Esophagus (tissue), 2 donors: ENCODE data around the gene GNB1L. TPM values are rescaled to one million over a fixed set of nuclear protein-coding genes. Genes with fewer than 3 reads are reported as not detected.

Experiments
- H3K27ac ChIP-seq, 2 donors: one replicate each; pipeline ENCODE4 v1.5.1; 2013; ENCODE audit warnings: low read depth in 2 of 2, mild to moderate bottlenecking in 2 of 2, inconsistent platforms in 1 of 2, low read length in 1 of 2, moderate library complexity in 1 of 2
- H3K27me3 ChIP-seq, 2 donors: one replicate each; pipeline ENCODE4 v1.6.1; 2013; ENCODE audit warnings: low read length in 2 of 2, control low read depth in 1 of 2, mild to moderate bottlenecking in 1 of 2; ENCODE audit not compliant: insufficient read depth in 2 of 2, control insufficient read depth in 1 of 2
- H3K36me3 ChIP-seq, 2 donors: one replicate each; pipeline ENCODE4 v1.6.1; 2013; ENCODE audit warnings: low read length in 1 of 2; ENCODE audit not compliant: control insufficient read depth in 2 of 2, insufficient read depth in 2 of 2
- H3K4me1 ChIP-seq, 2 donors: one replicate each; pipeline ENCODE4 v1.6.1; 2013; ENCODE audit warnings: low read length in 1 of 2; ENCODE audit not compliant: control insufficient read depth in 2 of 2, insufficient read depth in 2 of 2
- H3K4me3 ChIP-seq, 2 donors: one replicate each; pipeline ENCODE4 v1.5.1; 2013; ENCODE audit warnings: low read length in 2 of 2, mild to moderate bottlenecking in 2 of 2, low read depth in 1 of 2, moderate library complexity in 1 of 2
- H3K9me3 ChIP-seq, 2 donors: one replicate each; pipeline ENCODE4 v1.6.1; 2013; ENCODE audit warnings: mild to moderate bottlenecking in 2 of 2, low read depth in 1 of 2, low read length in 1 of 2, moderate library complexity in 1 of 2; ENCODE audit not compliant: control insufficient read depth in 2 of 2, insufficient read depth in 1 of 2
- WGBS, 2 donors: extraction: QIAGEN DNeasy Blood & Tissue Kit; methylation state at CpG; one replicate each; pipeline ENCODE4 v1.1.7; 2013; 5-methylcytosine and 5-hydroxymethylcytosine counted together
- polyA plus RNA-seq, 2 donors: library from polyadenylated mRNA; stranded (reverse); fragments of 200-250 nt; gene quantifications; one replicate each; pipeline ENCODE4 v1.2.3, GENCODE V29; 2013
- donor health status: healthy with polysubstance abuse.
- donor health status: Bipolar disorder and iron deficiency.

The GNB1L gene
- polyA plus RNA-seq, 2 donors: 4.7 to 6.6 TPM

GRCh38 chr22:19845054-19845722, 9.5 kb downstream of the GNB1L start:
- WGBS, 2 donors: 72 to 77% methylated on average over 8 of the region's 8 CpGs
- H3K27ac ChIP-seq: peak overlapping the region in 1 of 2 donors; percentile 21
- H3K36me3 ChIP-seq: peaks cover 0 to 1% of the 10 kb centered on the region in 2 donors
- H3K9me3 ChIP-seq: peaks cover 0 to 2% of the 10 kb centered on the region in 2 donors
- peaks cover 8 to 30% of the 10 kb centered on the region in 2 donors for H3K4me1 ChIP-seq
- no peaks in the 10 kb centered on the region for H3K27me3 ChIP-seq
- no peak overlapping the region for H3K4me3 ChIP-seq

- Histone ChIP-seq H3K27ac (peak overlapping the region; percentile 21 to 26), H3K4me1 (peaks cover 8 to 28% of the 10 kb centered on the region in 2 donors), H3K4me3 (no peak overlapping the region), H3K27me3 (no peaks in the 10 kb centered on the region), H3K36me3 (no peaks in the 10 kb centered on the region), H3K9me3 (peaks cover 0 to 2% of the 10 kb centered on the region in 2 donors)
- 27 to 41% methylated on average over 18 of the region's 18 CpGs for WGBS, 2 donors
Observed at GRCh38 chr22:19844377-19845053, 10.2 kb downstream of the GNB1L start.

- Histone ChIP-seq H3K9me3 (peaks cover 0 to 2% of the 10 kb centered on the region in 2 donors), H3K4me3 (no peak overlapping the region), H3K27me3 (no peaks in the 10 kb centered on the region), H3K4me1 (peaks cover 8 to 28% of the 10 kb centered on the region in 2 donors), H3K27ac (peak overlapping the region; percentile 21 to 26), H3K36me3 (no peaks in the 10 kb centered on the region)
- WGBS, 2 donors: 54 to 65% methylated on average over 11 of the region's 11 CpGs
Observed at GRCh38 chr22:19843857-19844376, 10.8 kb downstream of the GNB1L start.

GRCh38 chr22:19843107-19843856, 11.4 kb downstream of the GNB1L start:
- Histone ChIP-seq H3K27me3 (no peaks in the 10 kb centered on the region), H3K27ac (no peak overlapping the region), H3K4me3 (no peak overlapping the region), H3K4me1 (peaks cover 8 to 21% of the 10 kb centered on the region in 2 donors), H3K9me3 (peaks cover 0 to 2% of the 10 kb centered on the region in 2 donors), H3K36me3 (no peaks in the 10 kb centered on the region)
- WGBS, 2 donors: 66 to 69% methylated on average over 27 of the region's 27 CpGs

GRCh38 chr22:19842393-19843106, 12.1 kb downstream of the GNB1L start:
- WGBS, 2 donors: 83 to 84% methylated on average over 12 of the region's 12 CpGs
- Histone ChIP-seq H3K27me3 (no peaks in the 10 kb centered on the region), H3K36me3 (no peaks in the 10 kb centered on the region), H3K9me3 (peaks cover 0 to 2% of the 10 kb centered on the region in 2 donors), H3K27ac (no peak overlapping the region), H3K4me3 (no peak overlapping the region), H3K4me1 (peaks cover 8 to 19% of the 10 kb centered on the region in 2 donors)

- Histone ChIP-seq H3K4me1 (peaks cover 8 to 19% of the 10 kb centered on the region in 2 donors), H3K4me3 (no peak overlapping the region), H3K27me3 (no peaks in the 10 kb centered on the region), H3K9me3 (no peaks in the 10 kb centered on the region), H3K36me3 (no peaks in the 10 kb centered on the region), H3K27ac (no peak overlapping the region)
- 84 to 86% methylated on average over 8 of the region's 8 CpGs for WGBS, 2 donors
Observed at GRCh38 chr22:19841641-19842392, 12.9 kb downstream of the GNB1L start.

- Histone ChIP-seq H3K36me3 (no peaks in the 10 kb centered on the region), H3K27ac (no peak overlapping the region), H3K4me3 (no peak overlapping the region), H3K4me1 (peaks cover 8 to 19% of the 10 kb centered on the region in 2 donors), H3K27me3 (no peaks in the 10 kb centered on the region), H3K9me3 (no peaks in the 10 kb centered on the region)
- WGBS, 2 donors: 84 to 96% methylated on average over 6 of the region's 6 CpGs
Observed at GRCh38 chr22:19840955-19841640, 13.6 kb downstream of the GNB1L start.

- Histone ChIP-seq H3K27ac (no peak overlapping the region), H3K9me3 (no peaks in the 10 kb centered on the region), H3K4me3 (no peak overlapping the region), H3K27me3 (no peaks in the 10 kb centered on the region), H3K4me1 (peaks cover 8 to 17% of the 10 kb centered on the region in 2 donors), H3K36me3 (no peaks in the 10 kb centered on the region)
- WGBS, 2 donors: 87 to 89% methylated on average over 4 of the region's 4 CpGs
Observed at GRCh38 chr22:19840059-19840458, 14.6 kb downstream of the GNB1L start.
